Heart left ventricle (tissue), 16 donors: Measurements from ENCODE around the gene KIF2C. TPM values are rescaled to one million over a fixed set of nuclear protein-coding genes. Genes with fewer than 3 reads are reported as not detected.
A peak's percentile ranks its signal among the peaks of the same experiment; 100 is the strongest.
"Not testable (repeated sequence)": the region's sequence is repeated elsewhere in the genome, so short reads cannot be mapped to it uniquely, and the experiment has no call there.

Experiments
- ATAC-seq, 4 donors: fragments of 200-7000 bp; cut with Tn5 transposase; one replicate each; pipeline ENCODE4 v1.9.1; 2020 to 2022; ENCODE audit warnings: moderate library complexity in 4 of 4, mild to moderate bottlenecking in 3 of 4, moderate number of reproducible peaks in 1 of 4
- DNase-seq, 5 donors: peaks; one replicate each; pipeline ENCODE4 v3.0.0-alpha.2; 2020
- H3K27ac ChIP-seq, 12 donors: fragments of 200-600 bp; sonication (generic) in 4 of 12; one replicate each; pipeline versions ENCODE4 v1.5.0 to v1.8.0; 2016 to 2022; ENCODE audit warnings: mild to moderate bottlenecking in 2 of 12
- H3K27me3 ChIP-seq, 9 donors: fragments of 200-600 bp; sonication (generic) in 2 of 9; one replicate each; pipeline versions ENCODE4 v1.5.1 to v1.8.0; 2016 to 2022; ENCODE audit warnings: mild to moderate bottlenecking in 3 of 9
- H3K36me3 ChIP-seq, 9 donors: fragments of 200-600 bp; sonication (generic) in 2 of 9; one replicate each; pipeline versions ENCODE4 v1.5.0 to v1.8.0; 2018 to 2022; ENCODE audit warnings: mild to moderate bottlenecking in 2 of 9
- H3K4me1 ChIP-seq, 12 donors: fragments of 200-600 bp; sonication (generic) in 4 of 12; one replicate each; pipeline versions ENCODE4 v1.5.0 to v1.8.0; 2016 to 2022; ENCODE audit warnings: mild to moderate bottlenecking in 3 of 12
- H3K4me3 ChIP-seq, 12 donors: fragments of 200-600 bp; sonication (generic) in 4 of 12; one replicate each; pipeline versions ENCODE4 v1.5.0 to v1.8.0; 2017 to 2022; ENCODE audit warnings: mild to moderate bottlenecking in 9 of 12, moderate library complexity in 4 of 12
- H3K9me3 ChIP-seq, 12 donors: fragments of 200-600 bp; sonication (generic) in 4 of 12; one replicate each; pipeline versions ENCODE4 v1.5.0 to v1.8.0; 2016 to 2022; ENCODE audit warnings: mild to moderate bottlenecking in 1 of 12
- CTCF ChIP-seq, 12 donors: fragments of 200-600 bp; sonication (generic) in 4 of 12; IDR thresholded peaks; one replicate each; pipeline versions ENCODE4 v1.5.0 to v1.8.0; 2018 to 2022; ENCODE audit warnings: antibody characterized with exemption in 12 of 12, mild to moderate bottlenecking in 5 of 12
- POLR2A ChIP-seq, 2 donors: fragments of 450-650 bp; IDR thresholded peaks; one replicate each; pipeline ENCODE4 v1.6.1; 2017; ENCODE audit warnings: antibody characterized with exemption in 2 of 2, mild to moderate bottlenecking in 2 of 2, moderate library complexity in 2 of 2
- WGBS, 4 donors: extraction: QIAGEN DNeasy Blood & Tissue Kit in 2 of 4; methylation state at CpG; one replicate each; pipeline versions ENCODE4 v1.1.5 to v1.1.7; 2013 to 2018; 5-methylcytosine and 5-hydroxymethylcytosine counted together
- intact Hi-C, 10 donors: fragments of 100-400 bp; cut with DNase I; formaldehyde crosslinking; loops; one replicate each; pipeline versions ENCODE4 v1.11.1 to v1.14.2; 2022
- polyA plus RNA-seq, 2 donors: library from polyadenylated mRNA; stranded (reverse); fragments of 200-250 nt; gene quantifications; one replicate each; pipeline ENCODE4 v1.2.3, GENCODE V29; 2013
- total RNA-seq, 9 donors: library from RNA; depleted of rRNA in 2 of 9; stranded (reverse); fragments of >200 nt in 2 of 9; fragmentation: NEBNext Ultra II Directional in 3 of 9; extraction: Animal tissue kit (Norgen Biotek cat#: 25700) in 3 of 9; gene quantifications; one replicate each; pipeline versions ENCODE4 v1.1.0 to v1.2.4, GENCODE V29; 2016 to 2023
- donor health status: ischemic (EF 13 %, LVEDD 7.1; RV severe dilation, severe dysfunction).
- donor health status: healthy with polysubstance abuse.
- donor health status: DM: no; HTN: yes; CAD: no.
- donor health status: DM: no; HTN: no; CAD: no.
- donor health status: ischemic (EF 25% LVEDD 6.9; RV normal size, moderate dysfunction).
- donor health status: ischemic (EF 25% LVEDD 5.7; RV mildly dilated, moderate dysfunction).
- donor health status: healthy.
- donor health status: DM: yes; HTN: yes; CAD: no.
- donor health status: ischemic (EF 35%, LVEDD 5.7; RV mildly dilated, moderate dysfunction).
- donor health status: nonischemic (EF 11% LVEDD 7.7; RV severe dilation, severe dysfunction).
- donor health status: DM: yes; HTN: yes; CAD: no.
- donor health status: PGD.
- donor health status: ischemic (EF 29% LVEDD 5.4; RV normal size, mild dysfunction).
- donor health status: nonischemic (EF 23%, LVEDD 6.1; RV moderate dilation, normal function).

KIF2C gene
- total and polyA plus RNA-seq, 11 donors, result 0.25 to 7.0 (median 0.97) TPM

- intact Hi-C loops, result loop anchor here in 6 of 10 donors (2.0 to 10.0 kb wide), 9 partner anchors 41 to 771 kb away; partner anchors contain the start of genes HECTD3 (in 2 of the 6), RPS8 (in 2 of the 6), UROD (in 2 of the 6) and ARMH1 (in 1 of the 6)
- no peaks in the 10 kb centered on the region for H3K27me3 ChIP-seq
- WGBS, 4 donors, result 75 to 87% (median 80%) methylated on average over 1 of the region's 1 CpG
- peak overlapping the region in 2 of 12 donors; percentile 22 to 54 for H3K27ac ChIP-seq
- H3K4me3 ChIP-seq, result no peak overlapping the region
- H3K9me3 ChIP-seq, result no peaks in the 10 kb centered on the region
- TF ChIP-seq CTCF (IDR thresholded peaks at IDR 0.05), result no peak
- no peak for TF ChIP-seq POLR2A (IDR thresholded peaks at IDR 0.05)
- H3K36me3 ChIP-seq, result no peaks in the 10 kb centered on the region
- no peak for DNase-seq
- no peak for ATAC-seq
- peaks cover 0 to 30% (median 9%) of the 10 kb centered on the region in 12 donors for H3K4me1 ChIP-seq
Measured at GRCh38 chr1:44733784-44734183, 5.9 kb upstream of the KIF2C start.

- Histone ChIP-seq H3K4me1 (peaks cover 0 to 17% (median 10%) of the 10 kb centered on the region in 12 donors), H3K4me3 (no peak overlapping the region), H3K36me3 (no peaks in the 10 kb centered on the region), H3K9me3 (no peaks in the 10 kb centered on the region), H3K27ac (no peak overlapping the region), H3K27me3 (no peaks in the 10 kb centered on the region)
- ATAC-seq (no peak), DNase-seq (no peak)
- intact Hi-C loops, result loop anchor here in 5 of 10 donors (5.0 to 10.0 kb wide), 6 partner anchors 41 to 769 kb away; partner anchors contain the start of genes ARMH1 (in 1 of the 5), BEST4 (in 1 of the 5), CCDC163 (in 1 of the 5) and HECTD3 (in 1 of the 5)
- TF ChIP-seq POLR2A (IDR thresholded peaks at IDR 0.05) (no peak), CTCF (IDR thresholded peaks at IDR 0.05) (no peak)
- 88 to 96% (median 94%) methylated on average over 1 of the region's 1 CpG for WGBS, 4 donors
Measured at GRCh38 chr1:44735992-44736391, 3.6 kb upstream of the KIF2C start.

GRCh38 chr1:44738953-44739306, 707 bp upstream of the KIF2C start:
- not testable (repeated sequence) for H3K27me3 ChIP-seq, ATAC-seq, H3K9me3 ChIP-seq, H3K36me3 ChIP-seq, DNase-seq
- Histone ChIP-seq H3K4me1 (peaks cover 0 to 13% (median 8%) of the 10 kb centered on the region in 12 donors), H3K27ac (peak overlapping the region; percentile 43 to 93 (median 86)), H3K4me3 (peak overlapping the region in 11 of 12 donors; percentile 35 to 69 (median 62))
- 60 to 90% (median 75%) methylated on average over 1 of the region's 1 CpG for WGBS, 4 donors
- intact Hi-C loops, result loop anchor here in 5 of 10 donors (1.0 to 10.0 kb wide), 7 partner anchors 8 to 766 kb away; partner anchors contain the start of genes ARMH1 (in 1 of the 5), BEST4 (in 1 of the 5), CCDC163 (in 1 of the 5) and HECTD3 (in 1 of the 5)

GRCh38 chr1:44740179-44740617, 561 bp downstream of the KIF2C start:
- WGBS, 4 donors, result 1 to 4% (median 2%) methylated on average over 8 to 14 of the region's 14 CpGs
- Histone ChIP-seq H3K4me1 (peaks cover 0 to 13% (median 8%) of the 10 kb centered on the region in 12 donors), H3K4me3 (peak overlapping the region in 11 of 12 donors; percentile 30 to 69 (median 62)), H3K27me3 (no peaks in the 10 kb centered on the region), H3K36me3 (no peaks in the 10 kb centered on the region), H3K27ac (peak overlapping the region in 3 of 12 donors; percentile 84 to 92 (median 89)), H3K9me3 (no peaks in the 10 kb centered on the region)
- DNase-seq (no peak), ATAC-seq (no peak)
- intact Hi-C loops, result no loop called here
- TF ChIP-seq CTCF (IDR thresholded peaks at IDR 0.05) (no peak), POLR2A (IDR thresholded peaks at IDR 0.05) (no peak)
